Measurements from ENCODE around the gene SEPSECS. TPM values are rescaled to one million over a fixed set of nuclear protein-coding genes. Genes with fewer than 3 reads are reported as not detected.

SEPSECS gene
- total and polyA plus RNA-seq, 2 of the 8 experiments (the other 6 are each of a cell fraction or from before 2014, with no cell fraction given), result 1.9 to 4.1 TPM

GRCh38 chr4:25198713-25199112 is 38.5 kb upstream of the SEPSECS start (continued):
- TF ChIP-seq PHF8 (conservative IDR thresholded peaks at IDR 0.05; ENCODE audit: low read depth, low read length) (no peak), SP4 (IDR thresholded peaks at IDR 0.05; ENCODE audit: low read length) (no peak)
- TF ChIP-seq, protein P1, sequence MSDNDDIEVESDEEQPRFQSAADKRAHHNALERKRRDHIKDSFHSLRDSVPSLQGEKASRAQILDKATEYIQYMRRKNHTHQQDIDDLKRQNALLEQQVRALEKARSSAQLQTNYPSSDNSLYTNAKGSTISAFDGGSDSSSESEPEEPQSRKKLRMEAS (IDR thresholded peaks at IDR 0.05), result no peak

Data from H1 (cell line).